ENCODE results near the gene GPBAR1.

DNA sequence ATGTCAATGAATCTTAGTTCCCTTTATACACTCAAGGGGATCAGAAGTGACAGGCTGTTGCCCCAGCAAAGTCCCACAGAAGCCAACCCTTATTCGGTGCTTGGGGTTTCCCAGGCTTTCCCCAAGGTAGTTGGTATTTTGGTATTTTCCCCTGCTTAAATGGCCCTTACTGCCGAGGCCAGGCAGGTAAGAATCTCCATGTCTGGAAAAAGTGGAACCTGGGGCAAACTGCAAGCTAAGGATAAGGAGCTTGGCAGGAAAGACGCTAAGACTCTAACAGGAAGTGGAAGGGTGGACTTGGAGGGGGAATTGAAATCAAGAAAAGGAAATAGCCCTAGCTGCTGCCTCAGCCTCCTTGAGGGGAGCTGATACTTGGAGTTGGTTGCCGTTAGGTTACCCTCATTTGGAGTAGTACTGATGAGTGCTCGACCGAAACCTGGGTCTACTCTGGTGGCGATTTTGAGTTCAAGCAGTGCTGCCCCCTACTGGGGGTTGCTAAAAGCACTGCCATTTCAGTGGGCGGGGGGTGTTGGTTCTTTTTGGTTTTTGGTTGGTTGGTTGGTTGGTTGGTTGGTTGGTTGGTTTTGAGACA lies 3.3 kb upstream of the GPBAR1 start:
- TF ChIP-seq, protein P1, sequence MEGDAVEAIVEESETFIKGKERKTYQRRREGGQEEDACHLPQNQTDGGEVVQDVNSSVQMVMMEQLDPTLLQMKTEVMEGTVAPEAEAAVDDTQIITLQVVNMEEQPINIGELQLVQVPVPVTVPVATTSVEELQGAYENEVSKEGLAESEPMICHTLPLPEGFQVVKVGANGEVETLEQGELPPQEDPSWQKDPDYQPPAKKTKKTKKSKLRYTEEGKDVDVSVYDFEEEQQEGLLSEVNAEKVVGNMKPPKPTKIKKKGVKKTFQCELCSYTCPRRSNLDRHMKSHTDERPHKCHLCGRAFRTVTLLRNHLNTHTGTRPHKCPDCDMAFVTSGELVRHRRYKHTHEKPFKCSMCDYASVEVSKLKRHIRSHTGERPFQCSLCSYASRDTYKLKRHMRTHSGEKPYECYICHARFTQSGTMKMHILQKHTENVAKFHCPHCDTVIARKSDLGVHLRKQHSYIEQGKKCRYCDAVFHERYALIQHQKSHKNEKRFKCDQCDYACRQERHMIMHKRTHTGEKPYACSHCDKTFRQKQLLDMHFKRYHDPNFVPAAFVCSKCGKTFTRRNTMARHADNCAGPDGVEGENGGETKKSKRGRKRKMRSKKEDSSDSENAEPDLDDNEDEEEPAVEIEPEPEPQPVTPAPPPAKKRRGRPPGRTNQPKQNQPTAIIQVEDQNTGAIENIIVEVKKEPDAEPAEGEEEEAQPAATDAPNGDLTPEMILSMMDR (IDR thresholded peaks at IDR 0.05; ENCODE audit: borderline replicate concordance, extremely low read depth, low read length, poor library complexity, severe bottlenecking), result peak; percentile 75
- no peak for TF ChIP-seq EZH2 (IDR thresholded peaks at IDR 0.05; ENCODE audit: borderline replicate concordance, low read depth, low read length, severe bottlenecking)

All from DND-41 (cell line).